ENCODE data around the gene PPP2CA. TPM values are rescaled to one million over a fixed set of nuclear protein-coding genes. Genes with fewer than 3 reads are reported as not detected.
"Not testable (repeated sequence)": the region's sequence is repeated elsewhere in the genome, so short reads cannot be mapped to it uniquely, and the experiment has no call there.

The PPP2CA gene
- total and polyA plus RNA-seq, 3 experiments from 2014 or later = 189 to 232 (median 210) TPM

- CTCF ChIA-PET = not testable (repeated sequence)
These were observed 36.8 kb upstream of the PPP2CA start for GRCh38 chr5:134262629-134263028.

GRCh38 chr5:134258896-134259295 lies 33.0 kb upstream of the PPP2CA start:
- Histone ChIP-seq H3K27me3 (ENCODE audit: insufficient read depth, low read length, poor library complexity, severe bottlenecking) (no peaks in the 10 kb centered on the region), H3K4me3 (ENCODE audit: low read length) (no peak overlapping the region), H3K27ac (ENCODE audit: low read depth, low read length) (no peak overlapping the region), H3K36me3 (ENCODE audit: insufficient read depth, low read length) (no peaks in the 10 kb centered on the region), H3K4me1 (ENCODE audit: insufficient read depth, low read length) (no peaks in the 10 kb centered on the region), H3K9me3 (ENCODE audit: low read length) (no peaks in the 10 kb centered on the region)
- Mint-ChIP-seq H3K4me3 (no peak overlapping the region), H3K4me1 (no peaks in the 10 kb centered on the region), H3K9me3 (peaks cover 0 to 16% (median 11%) of the 10 kb centered on the region in 5 donors), H3K36me3 (peaks cover 0 to 13% (median 2%) of the 10 kb centered on the region in 3 donors), H3K27me3 (peaks cover 16 to 27% of the 10 kb centered on the region in 2 donors), H3K27ac (no peak overlapping the region)
- no peak for DNase-seq
- CTCF ChIA-PET = no interaction called here
- POLR2A ChIA-PET = no interaction called here

More at GRCh38 chr5:134262629-134263028, 36.8 kb upstream of the PPP2CA start:
- H3K27ac ChIP-seq (ENCODE audit: low read depth, low read length); DNase-seq; H3K27ac Mint-ChIP-seq; H3K4me1 Mint-ChIP-seq; H3K27me3 ChIP-seq (ENCODE audit: insufficient read depth, low read length, poor library complexity, severe bottlenecking); H3K4me3 ChIP-seq (ENCODE audit: low read length); POLR2A ChIA-PET; H3K4me3 Mint-ChIP-seq; H3K36me3 ChIP-seq (ENCODE audit: insufficient read depth, low read length); H3K9me3 ChIP-seq (ENCODE audit: low read length); H3K4me1 ChIP-seq (ENCODE audit: insufficient read depth, low read length): not testable (repeated sequence)
- Mint-ChIP-seq H3K36me3 (peaks cover 0 to 21% (median 2%) of the 10 kb centered on the region in 3 donors), H3K27me3 (peaks cover 14 to 16% of the 10 kb centered on the region in 2 donors), H3K9me3 (peaks cover 9 to 26% (median 20%) of the 10 kb centered on the region in 5 donors)

- POLR2A ChIA-PET = no interaction called here
- peaks cover 3% of the 10 kb centered on the region for H3K27me3 ChIP-seq (ENCODE audit: insufficient read depth, low read length, poor library complexity, severe bottlenecking)
- no peak for DNase-seq
- no peak overlapping the region for H3K27ac Mint-ChIP-seq
- no peak overlapping the region for H3K27ac ChIP-seq (ENCODE audit: low read depth, low read length)
- H3K27me3 Mint-ChIP-seq = peaks cover 10 to 31% of the 10 kb centered on the region in 2 donors
- H3K9me3 ChIP-seq (ENCODE audit: low read length) = no peaks in the 10 kb centered on the region
- peaks cover 0 to 7% (median 2%) of the 10 kb centered on the region in 5 donors for H3K9me3 Mint-ChIP-seq
- no peaks in the 10 kb centered on the region for H3K4me1 Mint-ChIP-seq
- CTCF ChIA-PET = no interaction called here
- no peaks in the 10 kb centered on the region for H3K36me3 ChIP-seq (ENCODE audit: insufficient read depth, low read length)
- H3K4me1 ChIP-seq (ENCODE audit: insufficient read depth, low read length) = no peaks in the 10 kb centered on the region
- H3K36me3 Mint-ChIP-seq = no peaks in the 10 kb centered on the region
- no peak overlapping the region for H3K4me3 Mint-ChIP-seq
- no peak overlapping the region for H3K4me3 ChIP-seq (ENCODE audit: low read length)
These were observed 31.3 kb upstream of the PPP2CA start for GRCh38 chr5:134257176-134257575.

GRCh38 chr5:134255418-134256150 lies 29.7 kb upstream of the PPP2CA start:
- Mint-ChIP-seq H3K9me3 (no peaks in the 10 kb centered on the region), H3K27ac (peak overlapping the region in 1 of 8 donors; percentile 43), H3K4me3 (no peak overlapping the region), H3K27me3 (peaks cover 12 to 31% of the 10 kb centered on the region in 2 donors), H3K4me1 (no peaks in the 10 kb centered on the region), H3K36me3 (no peaks in the 10 kb centered on the region)
- Histone ChIP-seq H3K4me1 (ENCODE audit: insufficient read depth, low read length) (no peaks in the 10 kb centered on the region), H3K4me3 (ENCODE audit: low read length) (no peak overlapping the region), H3K36me3 (ENCODE audit: insufficient read depth, low read length) (no peaks in the 10 kb centered on the region), H3K27ac (ENCODE audit: low read depth, low read length) (no peak overlapping the region), H3K9me3 (ENCODE audit: low read length) (no peaks in the 10 kb centered on the region), H3K27me3 (ENCODE audit: insufficient read depth, low read length, poor library complexity, severe bottlenecking) (peaks cover 3% of the 10 kb centered on the region)
- CTCF ChIA-PET = interaction anchor here (1.2 kb wide), 1 partner anchor 72 kb away, joined by 3 read pairs; no protein-coding TSS in a partner anchor
- no peak for DNase-seq
- POLR2A ChIA-PET = no interaction called here

GRCh38 chr5:134253368-134254153 lies 27.7 kb upstream of the PPP2CA start:
- H3K4me1 ChIP-seq (ENCODE audit: insufficient read depth, low read length); H3K27me3 ChIP-seq (ENCODE audit: insufficient read depth, low read length, poor library complexity, severe bottlenecking); H3K4me1 Mint-ChIP-seq; POLR2A ChIA-PET; H3K27ac ChIP-seq (ENCODE audit: low read depth, low read length); H3K4me3 ChIP-seq (ENCODE audit: low read length); CTCF ChIA-PET; H3K27ac Mint-ChIP-seq; DNase-seq; H3K9me3 ChIP-seq (ENCODE audit: low read length); H3K36me3 ChIP-seq (ENCODE audit: insufficient read depth, low read length); H3K9me3 Mint-ChIP-seq; H3K36me3 Mint-ChIP-seq: not testable (repeated sequence)
- H3K4me3 Mint-ChIP-seq = peak overlapping the region in 1 of 7 donors; percentile 63
- peaks cover 9 to 31% of the 10 kb centered on the region in 2 donors for H3K27me3 Mint-ChIP-seq

GRCh38 chr5:134252671-134253070 lies 26.8 kb upstream of the PPP2CA start:
- Histone ChIP-seq H3K27ac (ENCODE audit: low read depth, low read length) (no peak overlapping the region), H3K4me1 (ENCODE audit: insufficient read depth, low read length) (no peaks in the 10 kb centered on the region), H3K36me3 (ENCODE audit: insufficient read depth, low read length) (no peaks in the 10 kb centered on the region), H3K27me3 (ENCODE audit: insufficient read depth, low read length, poor library complexity, severe bottlenecking) (peaks cover 3% of the 10 kb centered on the region), H3K4me3 (ENCODE audit: low read length) (no peak overlapping the region), H3K9me3 (ENCODE audit: low read length) (no peaks in the 10 kb centered on the region)
- Mint-ChIP-seq H3K27ac (peak overlapping the region in 1 of 8 donors; percentile 5), H3K9me3 (no peaks in the 10 kb centered on the region), H3K4me3 (no peak overlapping the region), H3K27me3 (peaks cover 9 to 31% of the 10 kb centered on the region in 2 donors), H3K4me1 (no peaks in the 10 kb centered on the region), H3K36me3 (no peaks in the 10 kb centered on the region)
- ChIA-PET CTCF (no interaction called here), POLR2A (interaction anchor here (0.5 kb wide), 1 partner anchor 10 kb away, joined by 4 read pairs; no protein-coding TSS in a partner anchor)
- DNase-seq = no peak

- no peaks in the 10 kb centered on the region for H3K9me3 Mint-ChIP-seq
- peaks cover 9 to 30% of the 10 kb centered on the region in 2 donors for H3K27me3 Mint-ChIP-seq
- no peak overlapping the region for H3K4me3 Mint-ChIP-seq
- Histone ChIP-seq H3K4me3 (ENCODE audit: low read length) (no peak overlapping the region), H3K36me3 (ENCODE audit: insufficient read depth, low read length) (no peaks in the 10 kb centered on the region), H3K9me3 (ENCODE audit: low read length) (no peaks in the 10 kb centered on the region), H3K27me3 (ENCODE audit: insufficient read depth, low read length, poor library complexity, severe bottlenecking) (peaks cover 3% of the 10 kb centered on the region), H3K27ac (ENCODE audit: low read depth, low read length) (no peak overlapping the region), H3K4me1 (ENCODE audit: insufficient read depth, low read length) (no peaks in the 10 kb centered on the region)
- H3K4me1 Mint-ChIP-seq = no peaks in the 10 kb centered on the region
- H3K36me3 Mint-ChIP-seq = peaks cover 0 to 1% (median 0%) of the 10 kb centered on the region in 3 donors
- CTCF ChIA-PET = interaction anchor here (0.7 kb wide), 1 partner anchor 27 kb away, joined by 3 read pairs; no protein-coding TSS in a partner anchor
- POLR2A ChIA-PET = interaction anchor here (0.6 kb wide), 1 partner anchor 40 kb away, joined by 5 read pairs; no protein-coding TSS in a partner anchor
- H3K27ac Mint-ChIP-seq = no peak overlapping the region
- DNase-seq = no peak
These were observed 25.1 kb upstream of the PPP2CA start for GRCh38 chr5:134250949-134251348.
